GM10266 (cell line): Measurements from ENCODE around the gene TBRG1.
"Not testable (repeated sequence)": the region's sequence is repeated elsewhere in the genome, so short reads cannot be mapped to it uniquely, and the experiment has no call there.

Experiments
- DNase-seq: peaks from one replicate; pipeline ENCODE4 v3.0.0; 2012; ENCODE audit errors: extremely low spot score
- CTCF ChIP-seq: IDR thresholded peaks from 2 replicates; pipeline ENCODE4 v1.5.1; 2012; ENCODE audit warnings: mild to moderate bottlenecking, low read depth; ENCODE audit not compliant: control insufficient read depth, insufficient read depth; ENCODE audit errors: missing control alignments

The TBRG1 gene

GRCh38 chr11:124602193-124602592 lies 20.5 kb upstream of the TBRG1 start:
- DNase-seq, result no peak
- no peak for TF ChIP-seq CTCF

- DNase-seq, result not testable (repeated sequence)
Observed at GRCh38 chr11:124602723-124603122, 19.9 kb upstream of the TBRG1 start.

GRCh38 chr11:124605719-124606118 lies 16.9 kb upstream of the TBRG1 start:
- TF ChIP-seq CTCF, result no peak
- no peak for DNase-seq

GRCh38 chr11:124608147-124608546 lies 14.5 kb upstream of the TBRG1 start:
- TF ChIP-seq CTCF, result no peak

GRCh38 chr11:124610295-124610694 lies 12.4 kb upstream of the TBRG1 start:
- DNase-seq, result no peak
- no peak for TF ChIP-seq CTCF

More at GRCh38 chr11:124608147-124608546, 14.5 kb upstream of the TBRG1 start:
- no peak for DNase-seq

GRCh38 chr11:124611064-124611463 lies 11.6 kb upstream of the TBRG1 start, which contains the start of gene PANX3:
Gene PANX3, plus strand, starts transcription at chr11:124611428. Its CDS starts 129 bp downstream, at chr11:124611557.
- no peak for DNase-seq
- TF ChIP-seq CTCF, result no peak

- no peak for DNase-seq
- TF ChIP-seq CTCF, result no peak
Observed at GRCh38 chr11:124612045-124612444, 10.6 kb upstream of the TBRG1 start.

- no peak for DNase-seq
- no peak for TF ChIP-seq CTCF
Observed at GRCh38 chr11:124612567-124613246, 10.0 kb upstream of the TBRG1 start.
